Activated CD4-positive, alpha-beta T cell treated with anti-CD3 and anti-CD28 coated beads, Interleukin-2, amount 10 ng/mL, durations not matched to agents 7 days and 5 days (primary cell): ENCODE data around the gene FBXO9. TPM values are rescaled to one million over a fixed set of nuclear protein-coding genes. Genes with fewer than 3 reads are reported as not detected.

Experiments used
- total RNA-seq, 2 experiments: library from RNA; stranded (reverse); gene quantifications; one replicate each; pipeline ENCODE4 v1.2.3, GENCODE V29; 2021

FBXO9 gene
- total RNA-seq, 2 experiments from 2014 or later = 72.9 to 88.1 TPM

Other genes starting within 250 kb of the FBXO9 start
- not detected for gene GSTA5, start 224.6 kb upstream of the FBXO9 start, total RNA-seq
- gene GSTA3, start 155.7 kb upstream of the FBXO9 start, total RNA-seq = not detected
- gene GSTA4, start 70.1 kb upstream of the FBXO9 start, total RNA-seq = 1 to 10 TPM; 4.8 to 6.1 TPM
- 1 to 10 TPM; 6.8 to 8.4 TPM for gene CILK1, start 3.6 kb upstream of the FBXO9 start, total RNA-seq
- gene GCM1, start 83.4 kb downstream of the FBXO9 start, total RNA-seq = not detected